IMR-90 (cell line): ENCODE data around the gene MGAT3. TPM values are rescaled to one million over a fixed set of nuclear protein-coding genes. Genes with fewer than 3 reads are reported as not detected.
A peak's percentile ranks its signal among the peaks of the same experiment; 100 is the strongest.

Experiments
- ATAC-seq: fragments of 200-7000 bp; cut with Tn5 transposase; 2 replicates; pipeline ENCODE4 v1.9.1; 2020; ENCODE audit warnings: low read depth, mild to moderate bottlenecking, moderate library complexity
- BruUV-seq: library from RNA; stranded (reverse); fragments of 400-500 nt; replicated peaks from 2 replicates; lab custom pipeline; 2021; lab: Mats Ljungman, UMichigan
- CTCF ChIA-PET: fragments of 300-600 bp; formaldehyde crosslinking; extraction: SDS; loops from one replicate; lab custom pipeline; 2021; ENCODE audit warnings: antibody characterized with exemption; lab: Yijun Ruan, JAX
- POLR2A ChIA-PET: fragments of 300-600 bp; sonication (Branson Sonifier 250); formaldehyde crosslinking; loops from one replicate; lab custom pipeline; 2022; ENCODE audit warnings: antibody characterized with exemption; ENCODE audit not compliant: unreplicated experiment; lab: Charles Lee
- DNase-seq: peaks from one replicate; pipeline ENCODE4 v3.0.0; 2013
- H2AFZ ChIP-seq: replicated peaks from 2 replicates; pipeline ENCODE3; 2013; ENCODE audit warnings: low read length, mild to moderate bottlenecking; ENCODE audit not compliant: poor library complexity
- H2AK5ac ChIP-seq: 2 replicates; pipeline ENCODE4 v1.6.1; 2013; ENCODE audit warnings: low read depth, low read length, inconsistent platforms
- H2AK9ac ChIP-seq: replicated peaks from 2 replicates; pipeline ENCODE3; 2013; ENCODE audit warnings: mild to moderate bottlenecking, low read depth, low read length, moderate library complexity; ENCODE audit not compliant: poor library complexity
- H2BK120ac ChIP-seq: 2 replicates; pipeline ENCODE4 v1.6.1; 2013; ENCODE audit warnings: low read depth, low read length, inconsistent platforms
- H2BK15ac ChIP-seq: 3 replicates; pipeline ENCODE4 v1.6.1; 2013; ENCODE audit warnings: low read depth, low read length, inconsistent platforms
- H2BK20ac ChIP-seq: 2 replicates; pipeline ENCODE4 v1.6.1; 2013; ENCODE audit warnings: low read depth, mild to moderate bottlenecking, inconsistent platforms, low read length, moderate library complexity
- H2BK5ac ChIP-seq: 2 replicates; pipeline ENCODE4 v1.6.1; 2013; ENCODE audit warnings: mild to moderate bottlenecking, low read depth, low read length, inconsistent platforms; ENCODE audit not compliant: poor library complexity, severe bottlenecking
- H3K14ac ChIP-seq: replicated peaks from 2 replicates; pipeline ENCODE4 v1.6.1; 2013; ENCODE audit warnings: low read depth, low read length, inconsistent platforms
- H3K18ac ChIP-seq: 2 replicates; pipeline ENCODE4 v1.6.1; 2013; ENCODE audit warnings: low read depth, low read length, control low read depth
- H3K23ac ChIP-seq: 2 replicates; pipeline ENCODE4 v1.6.1; 2013; ENCODE audit warnings: low read depth, low read length, inconsistent platforms
- H3K27ac ChIP-seq: 2 replicates; pipeline ENCODE4 v1.5.1; 2013; ENCODE audit warnings: mild to moderate bottlenecking, control low read depth, low read length; ENCODE audit not compliant: insufficient read depth
- H3K27me3 ChIP-seq: 2 replicates; pipeline ENCODE4 v1.6.1; 2013; ENCODE audit warnings: low read length; ENCODE audit not compliant: control insufficient read depth, insufficient read depth
- H3K36me3 ChIP-seq: 2 replicates; pipeline ENCODE4 v1.6.1; 2013; ENCODE audit warnings: low read length, mixed read lengths; ENCODE audit not compliant: control insufficient read depth, insufficient read depth
- H3K4ac ChIP-seq: 2 replicates; pipeline ENCODE4 v1.6.1; 2013; ENCODE audit warnings: low read depth, low read length, inconsistent platforms
- H3K4me1 ChIP-seq: 2 replicates; pipeline ENCODE4 v1.6.1; 2013; ENCODE audit warnings: low read length, mixed read lengths; ENCODE audit not compliant: control insufficient read depth, insufficient read depth
- H3K4me2 ChIP-seq: 2 replicates; pipeline ENCODE4 v1.6.1; 2013; ENCODE audit warnings: low read depth, mild to moderate bottlenecking, control low read depth, low read length, moderate library complexity
- H3K4me3 ChIP-seq: 2 replicates; pipeline ENCODE4 v1.5.1; 2013; ENCODE audit warnings: low read depth, mild to moderate bottlenecking, control low read depth, low read length, moderate library complexity; ENCODE audit not compliant: insufficient read depth
- H3K56ac ChIP-seq: 2 replicates; pipeline ENCODE4 v1.6.1; 2013; ENCODE audit warnings: low read length, inconsistent platforms; ENCODE audit not compliant: insufficient read depth; ENCODE audit errors: extremely low read depth
- H3K79me1 ChIP-seq, 2 experiments: 2 replicates each; pipeline ENCODE4 v1.6.1; 2013; ENCODE audit warnings: low read length in 2 of 2, inconsistent platforms in 1 of 2, low read depth in 1 of 2
- H3K9ac ChIP-seq: 2 replicates; pipeline ENCODE4 v1.6.1; 2013; ENCODE audit warnings: low read depth, low read length, control low read depth
- H3K9me1 ChIP-seq: 2 replicates; pipeline ENCODE4 v1.6.1; 2013; ENCODE audit warnings: low read length, inconsistent platforms; ENCODE audit not compliant: insufficient read depth
- H3K9me3 ChIP-seq: 2 replicates; pipeline ENCODE4 v1.6.1; 2013; ENCODE audit warnings: low read length; ENCODE audit not compliant: control insufficient read depth, insufficient read depth
- H4K20me1 ChIP-seq: 2 replicates; pipeline ENCODE4 v1.6.1; 2013; ENCODE audit warnings: low read length, inconsistent platforms; ENCODE audit not compliant: insufficient read depth
- H4K5ac ChIP-seq: 2 replicates; pipeline ENCODE4 v1.6.1; 2013; ENCODE audit warnings: mild to moderate bottlenecking, low read depth, low read length, control low read depth
- H4K8ac ChIP-seq, 2 experiments: 2 replicates each; pipeline ENCODE4 v1.6.1; 2013; ENCODE audit warnings: low read depth in 2 of 2, low read length in 2 of 2, control low read depth in 1 of 2, inconsistent platforms in 1 of 2
- H4K91ac ChIP-seq: 2 replicates; pipeline ENCODE4 v1.6.1; 2013; ENCODE audit warnings: low read depth, low read length, inconsistent platforms; ENCODE audit not compliant: insufficient read depth
- BHLHE40 ChIP-seq: fragments of 150-350 bp; IDR thresholded peaks from 2 replicates; pipeline ENCODE4 v1.6.1; 2016; ENCODE audit warnings: mild to moderate bottlenecking, low read depth, low read length
- CEBPB ChIP-seq: IDR thresholded peaks from 2 replicates; pipeline ENCODE4 v1.6.1; 2012; ENCODE audit warnings: low read depth, low read length, improper control_type of control experiment
- CHD1 ChIP-seq: IDR thresholded peaks from 2 replicates; pipeline ENCODE4 v1.6.1; 2012; ENCODE audit warnings: low read depth, low read length, improper control_type of control experiment
- CTCF ChIP-seq: conservative IDR thresholded peaks from 2 replicates; pipeline ENCODE4 v1.5.1; 2012; ENCODE audit warnings: mild to moderate bottlenecking, low read depth, low read length, improper control_type of control experiment
- MAFK ChIP-seq: IDR thresholded peaks from 2 replicates; pipeline ENCODE4 v1.6.1; 2012; ENCODE audit warnings: low read depth, low read length, improper control_type of control experiment
- MAZ ChIP-seq: IDR thresholded peaks from 2 replicates; pipeline ENCODE4 v1.6.1; 2012; ENCODE audit warnings: low read depth, mild to moderate bottlenecking, low read length, improper control_type of control experiment, moderate library complexity, borderline replicate concordance
- MXI1 ChIP-seq: IDR thresholded peaks from 2 replicates; pipeline ENCODE4 v1.6.1; 2012; ENCODE audit warnings: low read depth, mild to moderate bottlenecking, low read length, moderate library complexity, borderline replicate concordance
- NFE2L2 ChIP-seq: fragments of 150-350 bp; IDR thresholded peaks from 2 replicates; pipeline ENCODE4 v1.6.1; 2016; ENCODE audit warnings: low read depth, mild to moderate bottlenecking, low read length
- POLR2A ChIP-seq: IDR thresholded peaks from 2 replicates; pipeline ENCODE4 v1.6.1; 2012; ENCODE audit warnings: mild to moderate bottlenecking, low read depth, low read length
- RAD21 ChIP-seq: IDR thresholded peaks from 2 replicates; pipeline ENCODE4 v1.6.1; 2012; ENCODE audit warnings: low read length, improper control_type of control experiment
- RCOR1 ChIP-seq: IDR thresholded peaks from 2 replicates; pipeline ENCODE4 v1.6.1; 2012; ENCODE audit warnings: mild to moderate bottlenecking, low read length, improper control_type of control experiment; ENCODE audit not compliant: insufficient replicate concordance
- RFX5 ChIP-seq: IDR thresholded peaks from 2 replicates; pipeline ENCODE4 v1.8.0; 2012; ENCODE audit warnings: low read depth, mild to moderate bottlenecking, low read length, moderate library complexity
- SMC3 ChIP-seq: fragments of 150-350 bp; IDR thresholded peaks from 2 replicates; pipeline ENCODE4 v1.6.1; 2016; ENCODE audit warnings: low read depth, mild to moderate bottlenecking, antibody characterized with exemption, low read length, moderate library complexity
- USF2 ChIP-seq: fragments of 150-350 bp; IDR thresholded peaks from 2 replicates; pipeline ENCODE4 v1.6.1; 2017; ENCODE audit warnings: mild to moderate bottlenecking, antibody characterized with exemption, low read length, low read depth
- WGBS, 2 experiments: methylation state at CpG; one replicate each; pipeline versions ENCODE4 v1.1.5 to v1.1.7; 2013; ENCODE audit warnings: missing lambda C conversion rate in 2 of 2; ENCODE audit not compliant: insufficient read length in 1 of 2; ENCODE audit errors: extremely low coverage in 2 of 2; 5-methylcytosine and 5-hydroxymethylcytosine counted together
- dilution Hi-C: fragments of 300-500 bp; cut with HindIII; formaldehyde crosslinking; loops from one replicate; pipeline ENCODE4 v1.14.3; 2018; ENCODE audit warnings: low sequenced_read_pairs; ENCODE audit not compliant: unreplicated experiment
- in situ Hi-C: fragments of 300-500 bp; cut with MboI; formaldehyde crosslinking; loops from 3 replicates; pipeline ENCODE4 v1.14.3; 2019; ENCODE audit warnings: low sequenced_read_pairs, inconsistent platforms, mixed read lengths
- intact Hi-C: fragments of 100-400 bp; cut with micrococcal nuclease; formaldehyde crosslinking; loops from 2 replicates; pipeline ENCODE4 v1.10.0; 2022
- polyA plus RNA-seq, 3 experiments: library from polyadenylated mRNA; depleted of rRNA; stranded (reverse); fragments of >200 nt; gene quantifications; 2 replicates each; pipeline ENCODE4 v1.2.3, GENCODE V29; 2012; ENCODE audit warnings: low replicate concordance in 1 of 3
- total RNA-seq: library from RNA; depleted of rRNA; stranded (reverse); fragments of >200 nt; gene quantifications from 2 replicates; pipeline ENCODE4 v1.2.3, GENCODE V29; 2012

Gene MGAT3
- total and polyA plus RNA-seq, 2 of the 4 experiments (the other 2 are of a cell fraction) = 0.36 to 1.1 TPM

- no peak overlapping the region for H3K27ac ChIP-seq
- H2AFZ ChIP-seq = peak overlapping the region; percentile 83
- WGBS, 2 experiments = 9% methylated on average over 15 of the region's 32 CpGs; no CpG with 5 or more reads in 1 of the 2 experiments
- no peaks in the 10 kb centered on the region for H3K9me3 ChIP-seq
- no peak overlapping the region for H4K5ac ChIP-seq
- BruUV-seq = TSS peak; percentile 33
- peaks cover 23 to 77% of the 10 kb centered on the region in 2 experiments for H3K79me1 ChIP-seq
- peaks cover 4% of the 10 kb centered on the region; the same call in 1 of the 2 replicates for H3K4me1 ChIP-seq
- in situ Hi-C loops (loop anchor here (10.0 kb wide), 1 partner anchor 214 kb away; the partner anchor contains the start of gene RPL3), dilution Hi-C loops (no loop called here), intact Hi-C loops (loop anchor here (10.0 kb wide), 1 partner anchor 124 kb away; no protein-coding TSS in a partner anchor)
- H3K4me2 ChIP-seq = no peak overlapping the region; the same call in 1 of the 2 replicates
- no peak overlapping the region for H3K14ac ChIP-seq
- H3K36me3 ChIP-seq = peaks cover 19% of the 10 kb centered on the region
- ATAC-seq = peak; percentile 51
- H3K18ac ChIP-seq = no peak overlapping the region
- H2AK5ac ChIP-seq = no peak overlapping the region
- H3K27me3 ChIP-seq = no peaks in the 10 kb centered on the region
- peaks cover 2% of the 10 kb centered on the region; the same call in 1 of the 2 replicates for H3K9me1 ChIP-seq
- no peak overlapping the region for H3K9ac ChIP-seq
- H2BK120ac ChIP-seq = no peak overlapping the region
- H3K4me3 ChIP-seq = no peak overlapping the region
- H3K4ac ChIP-seq = no peak overlapping the region
- ChIA-PET CTCF (interaction anchor here (0.6 to 1.7 kb wide), 10 partner anchors 35 to 515 kb away, joined by 3 to 14 read pairs (median 4); no protein-coding TSS in a partner anchor), POLR2A (interaction anchor here (0.6 to 1.4 kb wide), 4 partner anchors 9 to 213 kb away, joined by 3 to 4 read pairs (median 4); partner anchors contain the start of gene ATF4)
- no peak overlapping the region for H2BK15ac ChIP-seq
- no peak overlapping the region for H3K23ac ChIP-seq
- DNase-seq = peak; percentile 92
- H2AK9ac ChIP-seq = peak overlapping the region; percentile 73
- H4K91ac ChIP-seq = no peak overlapping the region
- H4K20me1 ChIP-seq = peaks cover 69% of the 10 kb centered on the region
- no peak overlapping the region for H3K56ac ChIP-seq
- H2BK20ac ChIP-seq = no peak overlapping the region
- no peak overlapping the region for H2BK5ac ChIP-seq
- no peak overlapping the region for H4K8ac ChIP-seq
- no peak for TF ChIP-seq CEBPB
- TF ChIP-seq BHLHE40 = 0 out of 2 replicates have a peak, but pooled peaks have one; percentile 15
- TF ChIP-seq CHD1 = peak; percentile 83; the same call in 1 of the 2 replicates
- no peak for TF ChIP-seq MXI1
- TF ChIP-seq USF2 = 0 out of 2 replicates have a peak, but pooled peaks have one; percentile 33
- 0 out of 2 replicates have a peak, but pooled peaks have one; percentile 64 for TF ChIP-seq RFX5
- peak; percentile 96 for TF ChIP-seq RAD21
- no peak; the same call in 1 of the 2 replicates for TF ChIP-seq POLR2A
- TF ChIP-seq NFE2L2 = 0 out of 2 replicates have a peak, but pooled peaks have one; percentile 7
- peak; percentile 98 for TF ChIP-seq CTCF
- TF ChIP-seq MAZ = peak; percentile 83; the same call in 1 of the 2 replicates
- peak; percentile 90 for TF ChIP-seq SMC3
- peak; percentile 79 for TF ChIP-seq RCOR1
- TF ChIP-seq MAFK = no peak
These were observed 72.1 kb downstream of the MGAT3 start for GRCh38 chr22:39528681-39529486.
